HG02798 (cell line): ENCODE data around the gene SQSTM1.

ENCODE experiments used
- ATAC-seq: cut with Tn5 transposase; IDR thresholded peaks from one replicate; pipeline ENCODE4 v1.9.1; 2021; ENCODE audit warnings: mild to moderate bottlenecking; ENCODE audit not compliant: unreplicated experiment, poor library complexity

SQSTM1 gene

GRCh38 chr5:179805070-179805528 lies 15.6 kb upstream of the SQSTM1 start:
- no peak for ATAC-seq

- ATAC-seq = peak; percentile 29
These were observed 15.0 kb upstream of the SQSTM1 start for GRCh38 chr5:179805529-179806249.

GRCh38 chr5:179806250-179807048 lies 14.3 kb upstream of the SQSTM1 start, which contains the start of gene MGAT4B:
Gene MGAT4B, minus strand, starts transcription at chr5:179806866. Its CDS starts 283 bp downstream, at chr5:179806583.
- peak; percentile 77 for ATAC-seq

- ATAC-seq = no peak
These were observed 8.4 kb upstream of the SQSTM1 start for GRCh38 chr5:179812135-179812825.

- ATAC-seq = no peak
These were observed 7.6 kb upstream of the SQSTM1 start for GRCh38 chr5:179812997-179813607.

- no peak for ATAC-seq
These were observed 6.6 kb upstream of the SQSTM1 start for GRCh38 chr5:179814090-179814489.

GRCh38 chr5:179815491-179816249 lies 5.0 kb upstream of the SQSTM1 start:
- ATAC-seq = no peak

GRCh38 chr5:179816401-179816795 lies 4.3 kb upstream of the SQSTM1 start:
- no peak for ATAC-seq

GRCh38 chr5:179816796-179817469 lies 3.8 kb upstream of the SQSTM1 start:
- no peak for ATAC-seq

- no peak for ATAC-seq
These were observed 3.2 kb upstream of the SQSTM1 start for GRCh38 chr5:179817470-179817840.

GRCh38 chr5:179817890-179818745 lies 2.6 kb upstream of the SQSTM1 start:
- ATAC-seq = no peak

- ATAC-seq = peak; percentile 65
These were observed 1.9 kb upstream of the SQSTM1 start for GRCh38 chr5:179818746-179819295.

- peak; percentile 12 for ATAC-seq
These were observed 1.2 kb upstream of the SQSTM1 start for GRCh38 chr5:179819296-179820126.

- no peak for ATAC-seq
These were observed 600 bp upstream of the SQSTM1 start for GRCh38 chr5:179820127-179820482.

GRCh38 chr5:179821298-179822058 lies 773 bp downstream of the SQSTM1 start:
- peak; percentile 40 for ATAC-seq

- ATAC-seq = no peak
These were observed 1.3 kb downstream of the SQSTM1 start for GRCh38 chr5:179822059-179822432.
